CD8-positive, alpha-beta memory T cell (primary cell): ENCODE measurements around the gene ZNF649. TPM values are rescaled to one million over a fixed set of nuclear protein-coding genes. Genes with fewer than 3 reads are reported as not detected.
A peak's percentile ranks its signal among the peaks of the same experiment; 100 is the strongest.
"Not testable (repeated sequence)": the region's sequence is repeated elsewhere in the genome, so short reads cannot be mapped to it uniquely, and the experiment has no call there.

Experiments used
- CTCF ChIA-PET: fragments of 350-600 bp; sonication (Branson Sonifier 250); formaldehyde crosslinking; loops from one replicate; lab custom pipeline; 2021; ENCODE audit warnings: antibody characterized with exemption; lab: Charles Lee
- POLR2A ChIA-PET: fragments of 350-600 bp; sonication (Branson Sonifier 250); formaldehyde crosslinking; loops from one replicate; lab custom pipeline; 2021; ENCODE audit warnings: antibody characterized with exemption; lab: Charles Lee
- DNase-seq, 5 donors: peaks; one replicate each; pipeline versions ENCODE4 v3.0.0 to v3.0.0-alpha.2; 2020 to 2022; ENCODE audit warnings: mixed read lengths in 1 of 5
- H3K27ac ChIP-seq: one replicate; pipeline ENCODE4 v1.7.0; 2013; ENCODE audit warnings: low read depth, mild to moderate bottlenecking, low read length, moderate library complexity
- H3K27me3 ChIP-seq: 2 replicates; pipeline ENCODE4 v1.7.0; 2013; ENCODE audit warnings: low read length, mild to moderate bottlenecking; ENCODE audit not compliant: insufficient read depth, poor library complexity, severe bottlenecking
- H3K36me3 ChIP-seq: 2 replicates; pipeline ENCODE4 v1.7.0; 2013; ENCODE audit warnings: mild to moderate bottlenecking, low read length, moderate library complexity; ENCODE audit not compliant: insufficient read depth
- H3K4me1 ChIP-seq: 2 replicates; pipeline ENCODE4 v1.7.0; 2013; ENCODE audit warnings: mild to moderate bottlenecking, low read length, moderate library complexity; ENCODE audit not compliant: insufficient read depth
- H3K4me3 ChIP-seq: 2 replicates; pipeline ENCODE4 v1.7.0; 2013; ENCODE audit warnings: mild to moderate bottlenecking, low read length
- H3K9me3 ChIP-seq: 2 replicates; pipeline ENCODE4 v1.7.0; 2013; ENCODE audit warnings: mild to moderate bottlenecking, low read length
- H3K27ac Mint-ChIP-seq, 8 donors: one replicate each; pipeline ENCODE4 v1.8.0; 2020 to 2021; ENCODE audit warnings: mixed read lengths in 8 of 8, mild to moderate bottlenecking in 6 of 8, inconsistent platforms in 3 of 8, moderate library complexity in 3 of 8
- H3K27me3 Mint-ChIP-seq, 2 donors: one replicate each; pipeline ENCODE4 v1.8.0; 2020 to 2021; ENCODE audit warnings: mixed read lengths in 2 of 2, mild to moderate bottlenecking in 1 of 2, moderate library complexity in 1 of 2
- H3K36me3 Mint-ChIP-seq, 3 donors: one replicate each; pipeline ENCODE4 v1.8.0; 2020 to 2021; ENCODE audit warnings: mixed read lengths in 3 of 3, inconsistent platforms in 1 of 3, mild to moderate bottlenecking in 1 of 3
- H3K4me1 Mint-ChIP-seq, 3 donors: one replicate each; pipeline ENCODE4 v1.8.0; 2020 to 2021; ENCODE audit warnings: mixed read lengths in 3 of 3, inconsistent platforms in 1 of 3, mild to moderate bottlenecking in 1 of 3
- H3K4me3 Mint-ChIP-seq, 7 donors: one replicate each; pipeline ENCODE4 v1.8.0; 2020 to 2021; ENCODE audit warnings: mixed read lengths in 7 of 7, mild to moderate bottlenecking in 6 of 7, moderate library complexity in 4 of 7, inconsistent platforms in 2 of 7
- H3K9me3 Mint-ChIP-seq, 5 donors: one replicate each; pipeline ENCODE4 v1.8.0; 2020 to 2022; ENCODE audit warnings: mixed read lengths in 5 of 5, mild to moderate bottlenecking in 3 of 5, moderate library complexity in 2 of 5, inconsistent platforms in 1 of 5
- polyA plus RNA-seq: library from polyadenylated mRNA; unstranded; fragments of 300-500 nt; fragmentation: Illumina TruSeq; gene quantifications from one replicate; pipeline ENCODE4 v1.2.3, GENCODE V29; 2021
- total RNA-seq, 2 experiments: library from RNA; stranded (reverse); gene quantifications; one replicate each; pipeline ENCODE4 v1.2.3, GENCODE V29; 2021

The ZNF649 gene
- total and polyA plus RNA-seq, 3 experiments from 2014 or later = 7.2 to 13.5 (median 12.3) TPM

- peaks cover 16% of the 10 kb centered on the region for H3K4me1 ChIP-seq
- DNase-seq = peak; percentile 61 to 86 (median 81)
- Mint-ChIP-seq H3K27ac (peak within 1 kb of the TSS; percentile 67 to 99 (median 91)), H3K36me3 (peaks cover 23 to 72% (median 60%) of the 10 kb centered on the region in 3 donors), H3K27me3 (no peaks in the 10 kb centered on the region), H3K9me3 (peaks cover 41 to 72% (median 64%) of the 10 kb centered on the region in 5 donors), H3K4me1 (peaks cover 35 to 43% (median 35%) of the 10 kb centered on the region in 3 donors), H3K4me3 (peak within 1 kb of the TSS; percentile 94 to 98 (median 96))
- POLR2A ChIA-PET = interaction anchor here (0.6 kb wide), 1 partner anchor 257 kb away, joined by 3 read pairs; no protein-coding TSS in a partner anchor
- H3K4me3 ChIP-seq = peak within 1 kb of the TSS; percentile 91
- H3K36me3 ChIP-seq = peaks cover 20% of the 10 kb centered on the region
- H3K27me3 ChIP-seq = no peaks in the 10 kb centered on the region
- peaks cover 30% of the 10 kb centered on the region for H3K9me3 ChIP-seq
- CTCF ChIA-PET = interaction anchor here (0.8 to 1.4 kb wide), 2 partner anchors 10 to 44 kb away, joined by 3 to 4 read pairs; no protein-coding TSS in a partner anchor
- H3K27ac ChIP-seq = peak within 1 kb of the TSS; percentile 64
These were observed 22.2 kb upstream of the ZNF649 start, which contains the start of gene ZNF613 for GRCh38 chr19:51926784-51927741. TSS of gene ZNF613 (plus strand) at chr19:51927472. CDS start at chr19:51936221, 8,749 bp downstream.

GRCh38 chr19:51926426-51926783 is 21.6 kb upstream of the ZNF649 start:
- Histone ChIP-seq H3K27me3 (no peaks in the 10 kb centered on the region), H3K4me3 (peak overlapping the region; percentile 91), H3K4me1 (peaks cover 16% of the 10 kb centered on the region), H3K27ac (peak overlapping the region; percentile 64), H3K9me3 (peaks cover 30% of the 10 kb centered on the region), H3K36me3 (peaks cover 15% of the 10 kb centered on the region)
- peaks cover 18 to 71% (median 55%) of the 10 kb centered on the region in 3 donors for H3K36me3 Mint-ChIP-seq
- H3K27ac Mint-ChIP-seq = peak overlapping the region in 7 of 8 donors; percentile 67 to 99 (median 91)
- H3K4me3 Mint-ChIP-seq = peak overlapping the region; percentile 94 to 98 (median 96)
- CTCF ChIA-PET = interaction anchor here (1.4 kb wide), 1 partner anchor 9 kb away, joined by 4 read pairs; no protein-coding TSS in a partner anchor
- H3K27me3 Mint-ChIP-seq = peaks cover 0 to 1% of the 10 kb centered on the region in 2 donors
- POLR2A ChIA-PET = no interaction called here
- peaks cover 36 to 73% (median 64%) of the 10 kb centered on the region in 5 donors for H3K9me3 Mint-ChIP-seq
- no peak for DNase-seq
- H3K4me1 Mint-ChIP-seq = peaks cover 33 to 43% (median 35%) of the 10 kb centered on the region in 3 donors

- H3K9me3 ChIP-seq = peaks cover 53% of the 10 kb centered on the region
- H3K9me3 Mint-ChIP-seq = peaks cover 36 to 95% (median 87%) of the 10 kb centered on the region in 5 donors
These were observed 17.1 kb upstream of the ZNF649 start for GRCh38 chr19:51921949-51922348.

GRCh38 chr19:51919606-51920005 is 14.8 kb upstream of the ZNF649 start:
- Histone ChIP-seq H3K27ac (no peak overlapping the region), H3K27me3 (no peaks in the 10 kb centered on the region), H3K9me3 (peaks cover 55% of the 10 kb centered on the region), H3K4me1 (no peaks in the 10 kb centered on the region), H3K36me3 (no peaks in the 10 kb centered on the region), H3K4me3 (no peak overlapping the region)
- no peak overlapping the region for H3K4me3 Mint-ChIP-seq
- peaks cover 5 to 38% (median 25%) of the 10 kb centered on the region in 3 donors for H3K36me3 Mint-ChIP-seq
- CTCF ChIA-PET = no interaction called here
- H3K9me3 Mint-ChIP-seq = peaks cover 44 to 99% (median 92%) of the 10 kb centered on the region in 5 donors
- POLR2A ChIA-PET = no interaction called here
- DNase-seq = no peak
- H3K4me1 Mint-ChIP-seq = no peaks in the 10 kb centered on the region
- H3K27me3 Mint-ChIP-seq = peaks cover 1 to 3% of the 10 kb centered on the region in 2 donors
- H3K27ac Mint-ChIP-seq = no peak overlapping the region

More at GRCh38 chr19:51921949-51922348, 17.1 kb upstream of the ZNF649 start:
- H3K4me3 Mint-ChIP-seq = no peak overlapping the region
- Histone ChIP-seq H3K27me3 (no peaks in the 10 kb centered on the region), H3K4me1 (peaks cover 4% of the 10 kb centered on the region), H3K27ac (no peak overlapping the region), H3K4me3 (no peak overlapping the region), H3K36me3 (no peaks in the 10 kb centered on the region)
- no peak for DNase-seq
- ChIA-PET CTCF (no interaction called here), POLR2A (no interaction called here)
- H3K36me3 Mint-ChIP-seq = peaks cover 2 to 52% (median 27%) of the 10 kb centered on the region in 3 donors
- peaks cover 6 to 10% (median 6%) of the 10 kb centered on the region in 3 donors for H3K4me1 Mint-ChIP-seq
- H3K27ac Mint-ChIP-seq = no peak overlapping the region
- H3K27me3 Mint-ChIP-seq = peaks cover 1 to 3% of the 10 kb centered on the region in 2 donors

- no peak overlapping the region for H3K4me3 Mint-ChIP-seq
- Histone ChIP-seq H3K4me3 (no peak overlapping the region), H3K27ac (no peak overlapping the region), H3K27me3 (no peaks in the 10 kb centered on the region), H3K9me3 (peaks cover 39% of the 10 kb centered on the region), H3K36me3 (no peaks in the 10 kb centered on the region), H3K4me1 (no peaks in the 10 kb centered on the region)
- DNase-seq = no peak
- peaks cover 3 to 4% of the 10 kb centered on the region in 2 donors for H3K27me3 Mint-ChIP-seq
- ChIA-PET POLR2A (no interaction called here), CTCF (no interaction called here)
- H3K9me3 Mint-ChIP-seq = peaks cover 54 to 94% (median 85%) of the 10 kb centered on the region in 5 donors
- peaks cover 9 to 33% (median 21%) of the 10 kb centered on the region in 3 donors for H3K36me3 Mint-ChIP-seq
- H3K27ac Mint-ChIP-seq = no peak overlapping the region
- no peaks in the 10 kb centered on the region for H3K4me1 Mint-ChIP-seq
These were observed 11.3 kb upstream of the ZNF649 start for GRCh38 chr19:51916167-51916566.

- POLR2A ChIA-PET = no interaction called here
- no peaks in the 10 kb centered on the region for H3K36me3 ChIP-seq
- peaks cover 32% of the 10 kb centered on the region for H3K9me3 ChIP-seq
- peaks cover 6 to 8% of the 10 kb centered on the region in 2 donors for H3K27me3 Mint-ChIP-seq
- peaks cover 49 to 94% (median 84%) of the 10 kb centered on the region in 5 donors for H3K9me3 Mint-ChIP-seq
- no peak overlapping the region for H3K27ac Mint-ChIP-seq
- no peaks in the 10 kb centered on the region for H3K4me1 ChIP-seq
- no peaks in the 10 kb centered on the region for H3K4me1 Mint-ChIP-seq
- H3K36me3 Mint-ChIP-seq = peaks cover 9 to 41% (median 18%) of the 10 kb centered on the region in 3 donors
- H3K27ac ChIP-seq = no peak overlapping the region
- CTCF ChIA-PET = no interaction called here
- no peaks in the 10 kb centered on the region for H3K27me3 ChIP-seq
- H3K4me3 ChIP-seq = no peak overlapping the region
- H3K4me3 Mint-ChIP-seq = no peak overlapping the region
- DNase-seq = no peak
These were observed 10.6 kb upstream of the ZNF649 start for GRCh38 chr19:51915324-51915867.

GRCh38 chr19:51907981-51908380 is 3.2 kb upstream of the ZNF649 start:
- peaks cover 14 to 22% (median 21%) of the 10 kb centered on the region in 3 donors for H3K4me1 Mint-ChIP-seq
- H3K27ac Mint-ChIP-seq, DNase-seq, H3K4me3 Mint-ChIP-seq, CTCF ChIA-PET, H3K9me3 ChIP-seq, H3K27ac ChIP-seq, POLR2A ChIA-PET, H3K27me3 ChIP-seq, H3K4me3 ChIP-seq, H3K36me3 ChIP-seq: not testable (repeated sequence)
- peaks cover 12% of the 10 kb centered on the region for H3K4me1 ChIP-seq
- H3K36me3 Mint-ChIP-seq = peaks cover 4 to 54% (median 26%) of the 10 kb centered on the region in 3 donors
- peaks cover 32 to 38% of the 10 kb centered on the region in 2 donors for H3K27me3 Mint-ChIP-seq
- peaks cover 45 to 83% (median 72%) of the 10 kb centered on the region in 5 donors for H3K9me3 Mint-ChIP-seq
